ENCODE data around the gene A4GALT.

DNA sequence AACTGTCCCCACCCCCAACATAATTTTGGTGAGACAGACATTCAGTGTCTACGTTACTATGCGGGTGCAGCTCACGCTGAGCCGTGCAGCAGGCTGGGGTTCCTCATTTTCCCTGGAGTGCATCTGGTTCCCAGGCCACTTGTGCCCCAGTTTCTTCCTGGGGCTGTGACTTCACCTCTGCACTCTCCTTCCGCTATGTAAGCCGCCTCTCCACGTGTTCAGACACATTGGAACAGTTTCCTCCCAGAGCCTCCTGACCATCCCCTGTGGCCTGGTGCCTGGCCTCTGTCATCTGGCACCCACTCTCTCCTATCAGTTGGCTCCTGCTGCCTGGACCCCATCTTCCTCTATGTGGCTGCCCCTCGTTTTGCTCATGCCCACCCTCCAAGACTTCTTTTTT is 46.2 kb upstream of the A4GALT start:
- TF ChIP-seq EZH2 (IDR thresholded peaks at IDR 0.05): no peak
- TF ChIP-seq, protein P1, sequence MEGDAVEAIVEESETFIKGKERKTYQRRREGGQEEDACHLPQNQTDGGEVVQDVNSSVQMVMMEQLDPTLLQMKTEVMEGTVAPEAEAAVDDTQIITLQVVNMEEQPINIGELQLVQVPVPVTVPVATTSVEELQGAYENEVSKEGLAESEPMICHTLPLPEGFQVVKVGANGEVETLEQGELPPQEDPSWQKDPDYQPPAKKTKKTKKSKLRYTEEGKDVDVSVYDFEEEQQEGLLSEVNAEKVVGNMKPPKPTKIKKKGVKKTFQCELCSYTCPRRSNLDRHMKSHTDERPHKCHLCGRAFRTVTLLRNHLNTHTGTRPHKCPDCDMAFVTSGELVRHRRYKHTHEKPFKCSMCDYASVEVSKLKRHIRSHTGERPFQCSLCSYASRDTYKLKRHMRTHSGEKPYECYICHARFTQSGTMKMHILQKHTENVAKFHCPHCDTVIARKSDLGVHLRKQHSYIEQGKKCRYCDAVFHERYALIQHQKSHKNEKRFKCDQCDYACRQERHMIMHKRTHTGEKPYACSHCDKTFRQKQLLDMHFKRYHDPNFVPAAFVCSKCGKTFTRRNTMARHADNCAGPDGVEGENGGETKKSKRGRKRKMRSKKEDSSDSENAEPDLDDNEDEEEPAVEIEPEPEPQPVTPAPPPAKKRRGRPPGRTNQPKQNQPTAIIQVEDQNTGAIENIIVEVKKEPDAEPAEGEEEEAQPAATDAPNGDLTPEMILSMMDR (IDR thresholded peaks at IDR 0.05): no peak
- no peak for TF ChIP-seq EZH2phosphoT487 (IDR thresholded peaks at IDR 0.05)
